ENCODE data around the gene STIM2.
"Not testable (repeated sequence)": the region's sequence is repeated elsewhere in the genome, so short reads cannot be mapped to it uniquely, and the experiment has no call there.

The STIM2 gene

DNA sequence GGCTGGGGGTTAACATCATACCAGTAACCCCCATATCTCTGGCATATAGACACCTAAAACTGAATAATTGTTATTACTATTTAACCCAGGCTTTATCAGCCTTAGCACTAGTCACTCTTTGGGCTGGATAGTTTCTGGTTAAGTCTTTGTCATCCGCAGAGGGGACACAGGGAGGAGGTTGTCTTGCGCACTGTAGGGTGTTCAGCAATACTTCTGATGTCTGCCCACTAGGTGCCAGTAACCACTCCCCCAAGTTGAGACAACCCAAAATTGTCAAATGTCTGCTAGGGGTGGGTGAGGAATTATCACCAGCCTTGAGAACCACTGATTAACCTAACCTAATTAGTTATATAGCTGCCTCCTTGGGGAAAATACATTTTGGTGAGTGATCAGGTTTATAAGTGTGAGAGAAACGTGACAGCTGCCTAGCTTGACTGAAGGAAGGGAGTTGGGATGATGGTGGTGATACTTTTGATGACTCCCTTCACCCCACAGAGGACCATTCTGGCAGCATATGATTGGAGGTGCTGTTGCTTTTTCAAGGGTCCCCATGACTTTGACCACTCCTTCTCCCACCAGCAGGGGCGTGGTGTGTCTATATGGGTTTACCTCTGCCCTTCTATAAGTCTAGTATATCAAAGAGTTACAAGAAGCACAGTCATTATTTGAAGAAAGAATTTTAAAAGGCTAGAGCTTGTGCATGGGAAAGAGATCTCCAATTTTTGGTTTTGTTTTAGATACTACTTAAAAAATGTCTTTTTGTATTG is 140.9 kb downstream of the STIM2 start:
- no peak for DNase-seq (ENCODE audit: low spot score)

DNA sequence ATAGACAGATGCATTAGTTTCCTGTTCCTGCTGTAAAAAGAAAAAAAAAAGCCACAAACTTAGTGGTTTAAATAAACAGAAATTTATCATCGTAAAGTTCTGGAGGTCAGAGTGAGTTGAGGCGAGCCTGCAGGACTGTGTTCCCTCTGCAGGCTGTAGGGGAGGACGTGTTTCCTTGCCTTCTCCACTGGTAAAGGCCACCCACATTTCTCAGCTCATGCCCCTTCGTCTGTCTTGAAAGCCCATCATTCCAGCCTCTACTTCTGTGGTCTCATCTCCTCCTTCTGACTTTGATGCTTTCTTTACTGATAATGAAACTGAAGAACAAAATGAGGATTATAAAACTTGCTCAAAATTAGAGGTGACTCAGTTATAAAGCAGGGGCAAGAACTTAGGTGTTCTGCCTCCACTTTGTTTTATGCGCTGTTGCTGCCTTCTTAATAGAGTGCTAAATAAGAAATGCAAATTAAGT is 143.0 kb downstream of the STIM2 start:
- DNase-seq (ENCODE audit: low spot score), result no peak

DNA sequence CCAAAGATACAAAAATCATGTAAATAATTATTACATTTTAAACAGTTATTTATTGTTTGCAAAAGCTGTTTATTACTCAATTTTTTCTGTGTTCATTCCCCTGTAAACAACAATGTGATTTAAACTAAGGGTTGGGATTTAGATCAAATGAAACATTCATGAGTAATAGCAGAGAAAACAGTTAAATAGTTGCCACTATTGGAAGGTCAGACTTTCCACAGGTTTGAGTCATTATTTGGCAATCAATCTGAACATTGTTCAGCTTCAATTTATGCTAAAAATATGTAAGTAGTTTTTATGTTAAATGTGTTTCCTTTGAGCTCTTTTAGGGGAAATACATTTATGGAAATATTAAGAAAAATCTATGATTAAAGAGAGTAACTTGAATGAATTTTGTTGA is 144.9 kb downstream of the STIM2 start:
- DNase-seq (ENCODE audit: low spot score), result no peak

DNA sequence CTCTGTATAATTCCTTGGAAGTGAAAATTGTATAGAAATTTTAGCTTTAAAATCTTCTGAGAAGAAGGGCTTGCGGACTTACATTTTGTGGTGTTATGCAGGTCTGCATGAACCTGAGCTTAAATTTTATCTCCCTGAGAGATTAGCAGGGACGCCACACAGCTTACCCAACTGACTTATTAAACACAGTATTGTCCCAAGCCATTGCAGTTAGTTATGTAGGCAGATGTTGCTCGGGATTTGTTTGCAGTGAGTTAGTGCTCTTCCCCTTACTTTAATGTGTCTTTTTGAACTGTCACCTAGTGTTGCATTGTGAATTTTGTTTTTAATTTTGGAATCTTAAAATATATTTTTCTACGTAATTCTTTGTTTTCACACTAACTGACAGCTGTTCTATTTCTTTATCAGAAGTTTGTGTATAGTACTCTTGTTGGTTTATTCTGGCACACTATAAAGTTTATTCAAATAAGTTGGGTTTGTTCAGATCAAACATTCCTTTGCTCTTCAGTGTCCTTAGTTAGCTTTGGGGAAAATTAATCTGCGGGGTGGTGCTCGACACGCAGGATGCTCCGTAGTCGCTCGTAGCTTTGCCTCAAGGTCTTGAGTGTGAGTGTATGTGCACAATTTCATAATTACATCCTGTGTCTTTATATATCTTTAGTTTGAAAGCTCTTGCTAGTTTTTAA is 145.4 kb downstream of the STIM2 start:
- no peak for DNase-seq (ENCODE audit: low spot score)

DNA sequence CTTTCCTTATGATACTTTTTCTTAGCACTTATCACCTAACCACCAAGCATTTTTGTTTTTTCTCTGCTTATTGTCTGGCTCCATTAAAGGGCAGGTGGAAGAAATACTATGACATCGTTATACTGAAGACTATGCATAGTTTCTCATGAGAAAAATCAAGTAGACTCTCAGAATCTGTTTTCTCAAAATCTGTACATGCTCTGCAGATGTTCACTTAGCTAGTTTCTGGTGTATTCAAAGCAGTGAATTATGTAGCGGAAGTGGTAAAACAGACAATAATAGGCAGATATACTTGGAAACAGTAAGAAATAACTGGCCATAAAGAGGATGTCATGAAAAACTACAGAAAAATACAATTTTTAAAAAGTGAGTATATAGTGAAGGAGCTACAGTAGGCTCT is 146.0 kb downstream of the STIM2 start:
- DNase-seq (ENCODE audit: low spot score), result no peak

- DNase-seq (ENCODE audit: low spot score), result no peak
Measured at GRCh38 chr4:27007507-27007906, 146.9 kb downstream of the STIM2 start.

DNA sequence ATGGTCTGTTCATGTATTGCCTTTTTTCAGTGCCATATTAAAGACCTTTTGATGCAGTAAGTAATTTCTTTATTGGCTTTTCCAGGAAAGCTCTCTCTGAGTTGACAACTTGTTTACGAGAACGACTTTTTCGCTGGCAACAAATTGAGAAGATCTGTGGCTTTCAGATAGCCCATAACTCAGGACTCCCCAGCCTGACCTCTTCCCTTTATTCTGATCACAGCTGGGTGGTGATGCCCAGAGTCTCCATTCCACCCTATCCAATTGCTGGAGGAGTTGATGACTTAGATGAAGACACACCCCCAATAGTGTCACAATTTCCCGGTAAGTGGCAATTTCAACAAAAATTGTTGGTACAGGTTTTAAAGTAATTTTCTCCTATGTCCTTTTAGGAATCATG is 148.0 kb downstream of the STIM2 start:
- no peak for DNase-seq (ENCODE audit: low spot score)

DNA sequence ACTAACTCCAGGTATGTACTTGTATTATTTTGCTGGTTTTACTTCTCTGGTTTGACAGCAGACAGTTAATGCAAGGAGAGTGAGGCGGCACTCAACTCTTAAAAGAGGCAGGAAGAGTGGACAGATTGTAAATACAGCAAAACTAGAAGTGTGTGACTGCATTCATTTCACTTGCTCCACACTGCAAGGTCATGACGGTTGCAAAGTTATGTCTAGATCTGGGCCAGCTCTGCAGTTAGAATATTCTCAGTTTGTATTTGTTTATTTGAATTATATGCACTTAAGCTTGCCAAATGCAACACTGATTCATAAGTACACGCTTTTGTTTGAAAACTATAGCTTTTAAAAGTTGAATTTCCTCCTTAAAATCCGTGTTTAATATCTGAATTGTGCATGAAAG is 148.9 kb downstream of the STIM2 start:
- no peak for DNase-seq (ENCODE audit: low spot score)

- DNase-seq (ENCODE audit: low spot score), result peak; percentile 74
Measured at GRCh38 chr4:27010334-27010940, 149.8 kb downstream of the STIM2 start.

GRCh38 chr4:27011401-27011800 is 150.8 kb downstream of the STIM2 start:
- no peak for DNase-seq (ENCODE audit: low spot score)

DNA sequence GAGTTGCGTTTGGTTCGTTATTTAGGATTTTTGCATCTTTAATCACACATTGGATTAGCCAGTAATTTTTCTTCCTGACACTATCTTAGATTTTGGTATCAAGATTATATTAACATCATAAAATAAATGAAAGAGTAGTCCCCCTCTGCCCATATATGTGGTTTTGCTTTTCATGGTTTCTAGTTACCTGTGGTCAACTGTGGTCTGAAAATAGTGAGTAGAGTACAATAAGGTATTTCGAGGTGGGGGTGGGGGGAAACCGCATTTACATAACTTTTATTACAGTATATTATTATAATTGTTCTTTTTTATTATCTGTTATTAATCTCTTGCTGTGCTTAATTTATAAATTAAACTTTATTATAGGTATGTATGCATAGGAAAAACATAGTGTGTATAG is 152.4 kb downstream of the STIM2 start:
- DNase-seq (ENCODE audit: low spot score), result no peak

DNA sequence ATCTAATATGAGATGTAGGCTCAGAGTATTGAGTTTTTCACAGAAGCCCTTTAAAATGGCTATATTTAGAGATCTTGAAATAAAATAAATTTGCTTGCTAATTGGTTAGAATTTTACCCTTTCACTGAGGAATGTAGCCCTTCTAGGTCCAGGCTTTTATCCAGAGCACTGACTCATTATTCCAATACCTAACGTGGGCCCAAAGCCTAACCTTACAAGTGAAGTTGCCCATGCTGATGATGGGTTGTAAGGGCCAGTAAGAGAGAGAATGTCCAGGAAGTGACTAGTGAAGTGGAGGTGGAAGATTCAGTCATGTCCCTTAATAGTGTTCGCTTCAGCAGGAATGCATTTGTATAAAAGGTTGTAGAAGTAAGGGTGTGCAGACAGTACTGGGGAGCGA is 155.9 kb downstream of the STIM2 start:
- DNase-seq (ENCODE audit: low spot score), result no peak

GRCh38 chr4:27017623-27018022 is 157.0 kb downstream of the STIM2 start:
- no peak for DNase-seq (ENCODE audit: low spot score)

DNA sequence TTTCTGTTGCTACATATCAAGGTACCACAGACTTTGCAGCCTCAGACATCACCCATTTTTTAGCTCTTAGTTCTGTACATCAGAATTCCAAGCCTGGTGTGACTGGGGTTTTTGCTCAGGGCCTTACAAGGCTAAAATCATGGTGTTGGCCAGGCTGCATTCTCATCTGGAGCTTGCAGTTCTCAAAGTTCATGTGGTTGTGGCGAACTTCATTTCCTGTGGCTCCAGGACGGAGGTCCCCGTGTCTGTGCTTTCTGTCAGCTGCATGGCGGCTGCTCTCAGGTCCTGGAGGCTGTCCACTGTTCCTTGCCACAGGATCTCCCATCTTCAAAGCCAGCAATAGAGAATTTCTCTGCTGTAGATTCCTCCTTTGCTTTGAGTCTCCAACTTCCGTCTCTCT is 157.4 kb downstream of the STIM2 start:
- no peak for DNase-seq (ENCODE audit: low spot score)

DNA sequence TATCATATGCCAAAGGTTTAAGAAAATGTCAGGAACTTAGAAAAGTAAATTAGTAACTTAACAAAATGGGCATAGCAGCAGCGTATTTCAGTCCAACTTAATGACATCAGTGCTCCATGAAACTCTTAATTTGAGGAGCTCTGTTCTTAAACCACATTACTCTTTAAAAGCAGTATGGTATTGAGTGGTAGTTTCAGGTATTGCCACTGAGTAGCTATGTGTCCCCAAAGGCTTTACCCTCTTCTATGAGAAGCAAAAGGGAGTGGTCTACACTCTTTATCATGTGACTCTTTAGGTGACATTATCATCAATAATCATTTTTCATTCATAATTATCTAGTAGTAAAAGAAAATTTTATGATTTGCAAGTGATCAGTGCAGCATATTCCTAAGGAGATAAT is 158.3 kb downstream of the STIM2 start:
- DNase-seq (ENCODE audit: low spot score), result no peak

DNA sequence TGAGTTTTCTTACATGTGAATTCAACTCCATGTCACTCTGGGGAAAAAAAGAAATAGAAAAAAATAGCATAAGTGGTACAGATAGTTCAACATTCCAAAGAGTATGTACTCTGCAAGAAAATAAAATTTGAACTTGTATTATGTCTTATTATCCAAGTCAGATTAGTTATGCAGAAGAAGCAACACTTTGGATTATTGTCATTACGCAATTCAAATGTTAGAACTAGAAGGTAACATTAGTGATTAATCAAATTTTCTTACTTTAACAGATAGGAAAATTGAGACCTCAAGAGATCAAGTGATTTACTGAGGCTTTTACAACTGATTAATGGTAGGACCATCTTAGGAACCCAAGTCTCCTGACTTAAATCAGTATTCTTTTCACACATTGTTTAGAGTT is 159.1 kb downstream of the STIM2 start:
- no peak for DNase-seq (ENCODE audit: low spot score)

- no peak for DNase-seq (ENCODE audit: low spot score)
Measured at GRCh38 chr4:27020203-27020602, 159.6 kb downstream of the STIM2 start.

- DNase-seq (ENCODE audit: low spot score), result no peak
Measured at GRCh38 chr4:27020603-27021002, 160.0 kb downstream of the STIM2 start.

DNA sequence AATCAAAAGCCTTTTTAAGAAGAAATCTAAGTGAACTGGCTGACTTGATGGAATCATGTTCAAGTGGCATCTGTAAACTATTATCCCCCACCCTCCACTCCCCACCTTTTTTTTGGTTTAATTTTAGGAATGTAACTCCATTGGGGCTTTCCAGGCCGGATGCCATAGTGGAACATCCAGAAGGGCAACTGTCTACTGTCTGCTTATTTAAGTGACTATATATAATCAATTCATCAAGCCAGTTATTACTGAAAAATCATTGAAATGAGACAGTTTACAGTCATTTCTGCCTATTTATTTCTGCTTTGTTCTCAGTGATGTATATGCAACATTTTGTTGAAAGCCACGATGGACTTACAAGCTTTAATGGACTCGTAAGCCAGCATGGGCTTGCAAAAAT is 162.3 kb downstream of the STIM2 start:
- DNase-seq (ENCODE audit: low spot score), result no peak

DNA sequence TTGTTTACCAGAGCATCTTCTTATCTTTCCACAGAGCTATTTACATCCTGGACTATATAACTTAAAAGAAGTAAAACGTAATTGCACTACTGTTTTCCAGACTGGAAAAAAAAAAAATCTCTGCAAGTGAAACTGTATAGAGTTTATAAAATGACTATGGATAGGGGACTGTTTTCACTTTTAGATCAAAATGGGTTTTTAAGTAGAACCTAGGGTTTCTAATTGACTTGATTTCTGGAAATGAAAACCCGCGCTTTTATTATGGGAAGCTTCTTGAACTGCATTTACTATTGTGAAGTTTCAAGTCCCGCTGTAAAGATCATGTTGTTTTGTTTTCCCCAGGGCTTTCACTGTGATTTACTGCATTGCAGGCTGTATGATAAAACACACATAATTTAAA is 162.7 kb downstream of the STIM2 start:
- DNase-seq (ENCODE audit: low spot score), result no peak

DNA sequence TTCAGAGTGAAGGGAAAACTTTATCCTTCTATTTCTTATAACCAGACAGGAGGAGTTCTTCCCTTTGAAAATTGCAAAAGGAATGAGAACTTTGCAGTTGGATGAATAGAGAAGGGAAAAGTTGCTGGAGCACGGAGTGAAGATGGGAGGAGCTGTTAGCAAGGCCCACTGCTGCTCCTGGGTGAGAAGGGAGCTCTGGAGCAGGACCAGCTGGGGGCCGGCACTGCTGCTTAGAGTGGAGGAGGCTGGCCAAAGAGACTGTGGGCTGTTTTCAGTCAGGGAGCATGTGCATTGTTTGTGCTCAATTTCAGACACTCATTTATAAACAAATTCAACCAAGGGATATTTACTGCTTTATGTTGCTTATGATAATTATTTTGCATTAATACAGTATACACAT is 164.2 kb downstream of the STIM2 start:
- peak; percentile 15 for DNase-seq (ENCODE audit: low spot score)

DNA sequence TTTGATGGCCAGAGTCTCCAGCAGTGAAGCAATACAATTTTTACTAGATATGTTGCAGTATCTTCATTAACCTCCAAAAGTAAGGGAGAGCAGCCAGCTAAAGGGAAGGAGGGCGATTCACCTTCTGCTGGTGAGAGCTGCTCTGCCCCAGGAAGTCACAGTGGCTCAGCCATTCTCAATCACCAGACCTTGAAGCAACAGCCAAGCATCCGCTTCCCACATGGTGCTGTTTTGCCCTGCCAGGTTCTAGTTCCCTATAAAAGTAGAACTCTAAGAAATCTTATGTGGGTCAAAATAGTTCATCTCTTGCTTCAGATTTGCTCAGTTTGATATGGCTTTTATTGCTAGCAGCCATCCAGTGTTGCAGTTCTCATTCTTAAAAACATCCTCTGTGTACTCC is 166.8 kb downstream of the STIM2 start:
- no peak for DNase-seq (ENCODE audit: low spot score)

GRCh38 chr4:27035127-27035526 is 174.5 kb downstream of the STIM2 start:
- DNase-seq (ENCODE audit: low spot score), result not testable (repeated sequence)

Data from globus pallidus (tissue), 1 donor.